Measurements from ENCODE around the gene ZBTB46.
A peak's percentile ranks its signal among the peaks of the same experiment; 100 is the strongest.

The ZBTB46 gene

GRCh38 chr20:63765082-63765873 is 65.8 kb downstream of the ZBTB46 start:
- no peak for DNase-seq

GRCh38 chr20:63759377-63759901 is 71.6 kb downstream of the ZBTB46 start:
- DNase-seq: no peak

DNA sequence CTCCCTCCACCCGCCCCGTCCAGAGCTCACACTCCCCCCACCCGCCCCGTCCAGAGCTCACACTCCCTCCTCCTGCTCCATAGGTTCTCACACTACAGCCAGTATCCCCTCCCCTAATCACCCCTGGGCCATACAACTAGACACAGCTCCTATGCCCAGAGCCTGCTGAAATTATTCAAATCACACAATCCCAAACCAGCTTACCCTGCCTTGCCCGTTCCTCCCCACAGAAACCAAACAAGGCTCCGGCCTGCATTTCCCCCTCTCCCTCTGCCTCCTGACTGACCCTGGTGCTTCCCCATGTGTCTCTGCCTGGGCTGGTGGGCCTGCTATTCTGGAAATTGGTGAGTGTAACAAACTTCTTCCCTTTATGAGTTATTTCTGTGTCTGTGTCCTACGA is 72.9 kb downstream of the ZBTB46 start:
- no peak for DNase-seq

- DNase-seq: no peak
Measured at GRCh38 chr20:63756648-63756991, 74.4 kb downstream of the ZBTB46 start.

DNA sequence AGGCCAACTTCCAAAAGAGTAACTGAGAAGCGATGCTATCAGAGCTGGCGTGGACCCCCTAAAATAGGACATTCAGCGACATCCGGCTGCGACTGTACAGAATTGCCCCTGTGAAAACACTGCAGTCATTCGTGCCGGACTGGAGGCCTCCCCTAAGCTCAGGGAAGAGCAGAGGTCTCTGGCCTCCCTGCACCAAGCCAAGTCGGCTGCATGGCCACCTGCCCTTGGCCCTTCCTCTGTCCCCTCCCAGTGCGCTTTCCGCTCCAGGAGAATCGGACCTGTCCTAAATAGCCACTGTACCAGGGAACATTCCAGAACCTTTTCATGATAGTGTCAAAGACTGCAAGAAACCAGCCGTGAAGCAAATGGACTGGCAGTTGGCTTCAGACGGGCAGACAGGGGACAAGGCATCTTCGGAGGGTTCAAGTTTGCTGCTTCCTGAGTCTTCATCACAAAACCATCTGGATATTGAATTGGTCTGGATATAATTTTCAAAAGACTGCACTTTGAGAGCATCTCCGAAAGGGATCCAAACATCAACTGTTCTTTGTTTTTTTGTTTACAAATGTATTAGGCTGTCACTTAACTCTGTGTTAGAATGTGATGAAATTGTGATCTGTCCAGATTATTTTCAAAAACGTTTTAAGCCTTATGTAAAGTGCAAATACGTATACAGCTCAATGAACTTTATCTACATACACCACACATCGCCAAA is 75.0 kb downstream of the ZBTB46 start:
- no peak for DNase-seq

DNA sequence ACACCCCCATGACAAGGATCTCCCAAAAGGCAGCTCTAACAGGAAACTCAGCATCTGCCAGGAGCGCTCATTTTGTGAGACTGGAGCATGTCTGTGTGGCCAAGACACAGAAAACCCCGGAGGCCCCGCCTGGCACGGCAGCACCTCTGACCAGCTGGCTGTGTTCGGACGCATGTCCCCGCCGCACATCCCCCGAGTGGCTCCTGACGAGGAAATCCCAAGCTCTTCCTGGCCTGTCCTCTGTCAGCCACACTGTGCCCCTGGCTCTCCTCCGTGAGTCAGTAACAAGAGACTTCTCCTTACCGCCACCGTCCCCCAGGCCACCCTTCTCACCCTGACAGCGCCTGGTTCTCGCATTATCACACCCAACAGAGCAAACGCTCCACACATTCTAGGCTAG is 77.1 kb downstream of the ZBTB46 start:
- no peak for DNase-seq

DNA sequence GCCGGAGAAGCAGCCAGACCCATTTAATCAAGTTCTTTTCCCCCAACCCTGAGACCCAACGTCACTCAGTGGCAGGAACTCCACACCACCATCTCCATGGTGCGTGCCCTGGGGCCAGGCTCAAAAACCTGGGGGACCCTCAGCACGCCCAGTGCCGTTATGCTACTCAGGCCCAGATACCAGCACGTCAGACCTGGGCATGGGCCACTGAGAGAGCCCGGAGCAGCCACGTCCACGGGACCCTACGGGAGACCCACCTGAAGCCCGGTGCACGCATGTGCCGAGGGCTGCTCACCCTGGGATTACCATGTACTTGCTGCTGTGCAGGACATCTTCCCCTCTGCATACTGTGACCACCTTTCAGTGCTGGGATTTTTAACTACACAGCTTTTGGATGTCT is 77.7 kb downstream of the ZBTB46 start:
- DNase-seq: no peak

DNA sequence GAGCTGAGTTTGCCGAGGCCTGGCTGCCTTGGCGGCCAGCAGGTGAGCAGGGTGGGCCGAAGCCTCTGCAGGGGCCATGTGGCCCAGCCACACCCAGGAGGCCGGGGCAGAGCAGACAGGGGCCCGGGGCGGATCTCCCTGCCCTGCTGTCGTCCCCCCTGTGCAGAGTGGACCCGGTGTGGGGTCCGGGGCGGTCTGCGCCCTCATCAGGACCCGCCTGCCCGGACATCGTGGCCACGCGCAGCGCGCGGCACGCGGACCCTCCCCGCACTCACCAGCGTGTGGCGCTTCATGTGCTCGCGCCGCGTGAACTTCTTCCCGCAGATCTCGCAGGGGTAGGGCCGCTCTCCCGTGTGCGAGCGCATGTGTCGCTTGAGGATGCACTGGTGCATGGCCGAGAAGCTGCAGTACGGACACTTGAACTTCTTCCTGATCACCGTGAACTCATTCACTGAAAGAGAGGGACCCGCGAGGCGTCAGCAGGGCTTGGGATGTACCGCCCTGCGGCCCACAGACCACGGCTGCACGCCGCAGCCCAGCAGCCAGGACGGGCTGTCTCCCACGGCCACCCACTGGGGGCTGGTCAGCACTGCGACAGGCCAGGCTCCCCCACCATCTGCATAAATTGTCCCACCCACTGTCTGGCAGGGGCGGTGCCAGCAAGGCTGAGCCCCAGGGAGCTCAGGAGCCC is 78.5 kb downstream of the ZBTB46 start:
- no peak for DNase-seq

- peak; percentile 36 for DNase-seq
Measured at GRCh38 chr20:63751471-63752271, 79.4 kb downstream of the ZBTB46 start.

- no peak for DNase-seq
Measured at GRCh38 chr20:63750807-63751470, 80.1 kb downstream of the ZBTB46 start.

- no peak for DNase-seq
Measured at GRCh38 chr20:63749597-63750508, 81.2 kb downstream of the ZBTB46 start.

DNA sequence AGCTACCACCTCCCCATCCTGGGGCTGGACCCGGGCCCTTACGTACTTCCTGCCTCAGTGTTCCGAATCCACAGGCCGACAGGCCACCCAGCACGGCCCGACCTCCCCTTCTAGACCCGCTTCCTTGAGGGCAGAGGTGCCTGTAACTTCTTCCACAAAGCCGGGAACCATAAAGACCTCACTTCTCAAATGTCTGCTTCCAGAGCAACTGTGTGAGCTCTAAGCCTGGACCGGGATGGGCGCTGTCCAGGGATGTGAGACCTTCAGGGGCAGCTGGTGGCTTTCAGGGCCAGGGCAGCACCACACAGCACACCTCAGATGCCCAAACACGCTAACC is 82.2 kb downstream of the ZBTB46 start:
- DNase-seq: no peak

- DNase-seq: no peak
Measured at GRCh38 chr20:63748070-63748933, 82.8 kb downstream of the ZBTB46 start.

DNA sequence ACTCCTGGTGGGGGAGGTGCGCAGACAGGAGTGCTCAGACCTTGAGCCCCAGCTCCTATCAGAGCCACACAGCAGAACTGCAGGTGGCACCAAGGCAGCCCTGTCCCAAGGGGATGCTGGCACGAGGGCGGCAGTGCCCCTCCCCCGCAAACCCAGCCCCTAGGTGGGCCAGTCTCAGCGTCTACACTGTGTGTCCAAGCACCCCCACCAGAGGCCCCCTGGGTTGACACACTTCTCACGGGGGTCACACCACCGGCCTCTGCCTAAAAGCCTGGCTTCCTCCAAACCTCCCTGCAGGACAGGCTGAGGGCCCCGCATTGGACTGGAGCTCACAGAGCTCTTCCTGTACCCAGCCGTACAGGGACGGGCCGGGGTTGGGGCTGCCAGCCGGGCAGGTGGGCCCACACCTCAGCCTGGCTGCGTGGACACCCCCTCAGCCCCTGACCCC is 83.4 kb downstream of the ZBTB46 start:
- peak; percentile 17 for DNase-seq

DNA sequence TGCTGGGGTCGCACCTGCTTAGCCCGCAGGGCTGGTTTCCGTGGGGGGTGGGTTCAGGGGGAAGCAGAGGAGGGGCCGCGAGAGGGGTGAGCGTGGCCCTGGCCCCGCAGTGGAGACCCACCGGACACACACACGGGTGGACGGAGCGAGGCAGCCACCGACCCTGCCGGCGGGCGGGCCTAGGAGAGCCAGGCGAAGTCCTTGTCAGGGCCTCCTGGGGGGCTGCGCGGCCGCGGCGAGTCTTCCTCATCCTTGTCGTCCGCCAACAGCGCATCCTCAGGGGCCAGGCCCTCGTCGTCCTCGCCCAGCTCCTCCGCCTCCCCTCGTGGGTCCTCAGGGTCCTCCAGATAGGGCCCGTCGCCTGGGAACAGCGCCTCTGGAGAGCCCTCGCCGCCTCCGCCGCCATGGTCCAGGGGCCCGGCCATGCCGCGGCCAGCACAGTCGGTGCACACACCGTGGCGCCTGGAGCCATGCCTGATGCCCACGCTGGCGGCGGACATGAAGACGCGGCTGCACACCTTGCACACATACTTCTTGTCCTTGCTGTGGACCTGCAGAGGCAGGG is 84.2 kb downstream of the ZBTB46 start:
- no peak for DNase-seq

DNA sequence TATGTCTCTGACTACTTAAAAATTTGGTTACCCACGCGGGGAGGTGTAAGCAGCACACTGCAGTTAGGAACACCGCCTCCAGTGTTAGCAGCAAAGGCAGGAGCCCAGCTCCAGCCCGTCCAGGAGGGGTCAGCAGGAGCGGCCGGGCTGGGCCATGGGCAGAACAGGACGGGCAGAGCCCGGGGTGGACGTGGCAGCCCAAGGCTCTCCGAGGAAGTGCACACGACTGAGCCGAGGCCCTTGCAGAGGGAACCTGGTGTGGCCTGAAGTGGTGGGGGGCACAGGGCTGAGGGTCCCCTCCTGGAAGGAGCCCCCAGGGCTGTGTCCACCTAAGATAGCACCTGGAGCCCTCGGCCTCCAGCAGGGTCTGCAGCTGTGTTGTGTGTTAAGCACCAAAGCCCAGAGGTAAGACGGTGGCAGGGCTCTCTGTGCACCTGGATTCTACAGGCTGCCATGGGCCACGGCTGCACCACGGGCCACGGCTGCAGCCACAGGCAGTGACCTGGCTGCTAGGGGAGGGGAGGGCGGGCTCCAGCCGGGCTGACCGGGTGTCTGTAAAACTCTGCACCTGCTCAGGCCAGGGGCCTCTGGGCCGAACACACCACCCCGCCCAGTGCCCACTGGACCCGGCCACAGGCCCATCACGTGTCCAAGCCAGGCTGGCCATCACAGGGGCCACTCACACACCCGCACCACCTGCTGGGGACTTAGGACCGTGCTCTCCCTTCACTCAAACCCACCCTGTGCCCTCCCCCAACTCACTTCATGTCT is 84.9 kb downstream of the ZBTB46 start:
- no peak for DNase-seq

- DNase-seq: no peak
Measured at GRCh38 chr20:63745424-63745805, 85.6 kb downstream of the ZBTB46 start.

GRCh38 chr20:63744574-63745423 is 86.3 kb downstream of the ZBTB46 start:
- no peak for DNase-seq
